ENCODE measurements around the gene LRMDA.

DNA sequence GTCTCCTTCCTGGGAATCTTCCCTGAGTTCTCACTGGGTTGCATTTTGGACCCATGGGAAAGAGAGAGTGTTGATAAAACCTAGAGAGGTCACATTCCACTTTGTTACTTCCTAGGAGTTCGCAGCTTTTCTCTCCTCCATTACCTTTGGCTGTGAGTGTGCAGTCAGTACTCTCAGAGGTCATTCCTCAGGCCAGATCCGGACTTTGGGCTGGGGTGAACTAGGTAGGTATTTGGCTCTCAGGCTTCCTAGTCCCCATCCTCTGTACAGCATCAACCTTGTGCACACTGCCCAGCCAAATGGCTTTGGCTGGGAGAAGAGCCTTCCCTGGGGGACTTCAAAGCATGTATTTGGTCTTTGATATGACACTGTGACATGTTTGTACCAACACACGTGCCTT, 508.1 kb downstream of the LRMDA start:
- TF ChIP-seq CTCF (conservative IDR thresholded peaks at IDR 0.05; ENCODE audit: low read length), result no peak
- no peak for TF ChIP-seq EZH2phosphoT487 (IDR thresholded peaks at IDR 0.05; ENCODE audit: borderline replicate concordance, low read depth, low read length)

All from OCI-LY7 (cell line).